Measurements from ENCODE around the gene MRAP2.

GRCh38 chr6:84086545-84087429 lies 53.2 kb downstream of the MRAP2 start:
- TF ChIP-seq, protein P1, sequence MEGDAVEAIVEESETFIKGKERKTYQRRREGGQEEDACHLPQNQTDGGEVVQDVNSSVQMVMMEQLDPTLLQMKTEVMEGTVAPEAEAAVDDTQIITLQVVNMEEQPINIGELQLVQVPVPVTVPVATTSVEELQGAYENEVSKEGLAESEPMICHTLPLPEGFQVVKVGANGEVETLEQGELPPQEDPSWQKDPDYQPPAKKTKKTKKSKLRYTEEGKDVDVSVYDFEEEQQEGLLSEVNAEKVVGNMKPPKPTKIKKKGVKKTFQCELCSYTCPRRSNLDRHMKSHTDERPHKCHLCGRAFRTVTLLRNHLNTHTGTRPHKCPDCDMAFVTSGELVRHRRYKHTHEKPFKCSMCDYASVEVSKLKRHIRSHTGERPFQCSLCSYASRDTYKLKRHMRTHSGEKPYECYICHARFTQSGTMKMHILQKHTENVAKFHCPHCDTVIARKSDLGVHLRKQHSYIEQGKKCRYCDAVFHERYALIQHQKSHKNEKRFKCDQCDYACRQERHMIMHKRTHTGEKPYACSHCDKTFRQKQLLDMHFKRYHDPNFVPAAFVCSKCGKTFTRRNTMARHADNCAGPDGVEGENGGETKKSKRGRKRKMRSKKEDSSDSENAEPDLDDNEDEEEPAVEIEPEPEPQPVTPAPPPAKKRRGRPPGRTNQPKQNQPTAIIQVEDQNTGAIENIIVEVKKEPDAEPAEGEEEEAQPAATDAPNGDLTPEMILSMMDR (IDR thresholded peaks at IDR 0.05; ENCODE audit: poor library complexity, severe bottlenecking): no peak
- TF ChIP-seq EZH2 (IDR thresholded peaks at IDR 0.05; ENCODE audit: borderline replicate concordance, insufficient read depth, low read length, poor library complexity, severe bottlenecking) (no peak), POLR2AphosphoS5 (IDR thresholded peaks at IDR 0.05) (no peak), EP300 (conservative IDR thresholded peaks at IDR 0.05; ENCODE audit: poor library complexity, severe bottlenecking) (no peak), MXI1 (conservative IDR thresholded peaks at IDR 0.05; ENCODE audit: poor library complexity, severe bottlenecking) (no peak), SMC3 (conservative IDR thresholded peaks at IDR 0.05; ENCODE audit: poor library complexity) (no peak)
- TF ChIP-seq, protein P2, sequence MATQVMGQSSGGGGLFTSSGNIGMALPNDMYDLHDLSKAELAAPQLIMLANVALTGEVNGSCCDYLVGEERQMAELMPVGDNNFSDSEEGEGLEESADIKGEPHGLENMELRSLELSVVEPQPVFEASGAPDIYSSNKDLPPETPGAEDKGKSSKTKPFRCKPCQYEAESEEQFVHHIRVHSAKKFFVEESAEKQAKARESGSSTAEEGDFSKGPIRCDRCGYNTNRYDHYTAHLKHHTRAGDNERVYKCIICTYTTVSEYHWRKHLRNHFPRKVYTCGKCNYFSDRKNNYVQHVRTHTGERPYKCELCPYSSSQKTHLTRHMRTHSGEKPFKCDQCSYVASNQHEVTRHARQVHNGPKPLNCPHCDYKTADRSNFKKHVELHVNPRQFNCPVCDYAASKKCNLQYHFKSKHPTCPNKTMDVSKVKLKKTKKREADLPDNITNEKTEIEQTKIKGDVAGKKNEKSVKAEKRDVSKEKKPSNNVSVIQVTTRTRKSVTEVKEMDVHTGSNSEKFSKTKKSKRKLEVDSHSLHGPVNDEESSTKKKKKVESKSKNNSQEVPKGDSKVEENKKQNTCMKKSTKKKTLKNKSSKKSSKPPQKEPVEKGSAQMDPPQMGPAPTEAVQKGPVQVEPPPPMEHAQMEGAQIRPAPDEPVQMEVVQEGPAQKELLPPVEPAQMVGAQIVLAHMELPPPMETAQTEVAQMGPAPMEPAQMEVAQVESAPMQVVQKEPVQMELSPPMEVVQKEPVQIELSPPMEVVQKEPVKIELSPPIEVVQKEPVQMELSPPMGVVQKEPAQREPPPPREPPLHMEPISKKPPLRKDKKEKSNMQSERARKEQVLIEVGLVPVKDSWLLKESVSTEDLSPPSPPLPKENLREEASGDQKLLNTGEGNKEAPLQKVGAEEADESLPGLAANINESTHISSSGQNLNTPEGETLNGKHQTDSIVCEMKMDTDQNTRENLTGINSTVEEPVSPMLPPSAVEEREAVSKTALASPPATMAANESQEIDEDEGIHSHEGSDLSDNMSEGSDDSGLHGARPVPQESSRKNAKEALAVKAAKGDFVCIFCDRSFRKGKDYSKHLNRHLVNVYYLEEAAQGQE (IDR thresholded peaks at IDR 0.05; ENCODE audit: borderline replicate concordance): no peak

All from neural cell (in vitro differentiated cells).